ENCODE results near the gene SLC15A4. TPM values are rescaled to one million over a fixed set of nuclear protein-coding genes. Genes with fewer than 3 reads are reported as not detected.

SLC15A4 gene
- total RNA-seq, 1 donor from 2014 or later: 11.9 TPM

DNA sequence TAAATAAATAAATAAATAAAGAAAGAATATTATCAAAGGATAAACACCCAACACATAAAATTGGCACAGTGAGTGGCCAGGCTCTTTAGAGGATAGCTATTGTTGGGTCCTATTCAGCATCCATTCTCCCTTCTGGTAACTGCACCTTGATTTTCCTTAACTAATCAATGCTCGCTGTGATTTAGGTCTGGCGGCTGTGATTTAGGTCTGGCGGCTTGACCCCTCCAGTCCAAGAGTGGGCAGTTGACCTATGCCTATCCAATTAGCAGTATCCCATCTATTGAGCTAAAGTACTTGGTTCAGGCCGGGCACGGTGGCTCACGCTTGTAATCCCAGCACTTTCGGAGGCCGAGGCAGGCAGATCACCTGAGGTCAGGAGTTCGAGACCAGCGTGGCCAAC, 9.7 kb upstream of the SLC15A4 start:
- Histone ChIP-seq H3K4me3 (ENCODE audit: insufficient read depth, low read depth, low read length) (no peak overlapping the region), H3K4me1 (ENCODE audit: insufficient read depth, low read length) (no peaks in the 10 kb centered on the region), H2AFZ (ENCODE audit: low read depth, low read length) (no peak overlapping the region), H3K36me3 (ENCODE audit: insufficient read depth, low read length) (no peaks in the 10 kb centered on the region), H3K27me3 (ENCODE audit: insufficient read depth, low read length) (no peaks in the 10 kb centered on the region), H4K20me1 (ENCODE audit: insufficient read depth, low read length) (no peaks in the 10 kb centered on the region), H3K79me2 (ENCODE audit: insufficient read depth, low read length) (no peaks in the 10 kb centered on the region), H3K4me2 (ENCODE audit: low read length) (no peak overlapping the region), H3K9ac (ENCODE audit: low read length) (no peak overlapping the region), H3K9me3 (ENCODE audit: insufficient read depth, low read depth, low read length) (no peaks in the 10 kb centered on the region), H3K27ac (ENCODE audit: low read depth, low read length) (no peak overlapping the region)
- Mint-ChIP-seq H3K9me3 (ENCODE audit: unreplicated experiment) (peaks cover 5% of the 10 kb centered on the region), H3K4me3 (ENCODE audit: unreplicated experiment) (no peak overlapping the region), H3K36me3 (ENCODE audit: low read depth, unreplicated experiment) (no peaks in the 10 kb centered on the region), H3K4me1 (ENCODE audit: low read depth, unreplicated experiment) (no peaks in the 10 kb centered on the region), H3K27me3 (ENCODE audit: low read depth, unreplicated experiment) (no peaks in the 10 kb centered on the region), H3K27ac (ENCODE audit: unreplicated experiment) (no peak overlapping the region)
- no peak for TF ChIP-seq EZH2 (IDR thresholded peaks at IDR 0.05; ENCODE audit: insufficient read depth, low read length)
- TF ChIP-seq, protein P1, sequence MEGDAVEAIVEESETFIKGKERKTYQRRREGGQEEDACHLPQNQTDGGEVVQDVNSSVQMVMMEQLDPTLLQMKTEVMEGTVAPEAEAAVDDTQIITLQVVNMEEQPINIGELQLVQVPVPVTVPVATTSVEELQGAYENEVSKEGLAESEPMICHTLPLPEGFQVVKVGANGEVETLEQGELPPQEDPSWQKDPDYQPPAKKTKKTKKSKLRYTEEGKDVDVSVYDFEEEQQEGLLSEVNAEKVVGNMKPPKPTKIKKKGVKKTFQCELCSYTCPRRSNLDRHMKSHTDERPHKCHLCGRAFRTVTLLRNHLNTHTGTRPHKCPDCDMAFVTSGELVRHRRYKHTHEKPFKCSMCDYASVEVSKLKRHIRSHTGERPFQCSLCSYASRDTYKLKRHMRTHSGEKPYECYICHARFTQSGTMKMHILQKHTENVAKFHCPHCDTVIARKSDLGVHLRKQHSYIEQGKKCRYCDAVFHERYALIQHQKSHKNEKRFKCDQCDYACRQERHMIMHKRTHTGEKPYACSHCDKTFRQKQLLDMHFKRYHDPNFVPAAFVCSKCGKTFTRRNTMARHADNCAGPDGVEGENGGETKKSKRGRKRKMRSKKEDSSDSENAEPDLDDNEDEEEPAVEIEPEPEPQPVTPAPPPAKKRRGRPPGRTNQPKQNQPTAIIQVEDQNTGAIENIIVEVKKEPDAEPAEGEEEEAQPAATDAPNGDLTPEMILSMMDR (IDR thresholded peaks at IDR 0.05; ENCODE audit: insufficient read depth, low read depth, low read length): no peak
- DNase-seq (ENCODE audit: low read depth) (no peak), FAIRE-seq (no peak)

GRCh38 chr12:128830505-128830893, 6.7 kb upstream of the SLC15A4 start:
- H3K4me1 Mint-ChIP-seq (ENCODE audit: low read depth, unreplicated experiment): no peaks in the 10 kb centered on the region
- Histone ChIP-seq H3K9me3 (ENCODE audit: insufficient read depth, low read depth, low read length) (no peaks in the 10 kb centered on the region), H3K36me3 (ENCODE audit: insufficient read depth, low read length) (no peaks in the 10 kb centered on the region), H3K4me3 (ENCODE audit: insufficient read depth, low read depth, low read length) (no peak overlapping the region), H3K79me2 (ENCODE audit: insufficient read depth, low read length) (no peaks in the 10 kb centered on the region), H3K4me1 (ENCODE audit: insufficient read depth, low read length) (no peaks in the 10 kb centered on the region), H3K4me2 (ENCODE audit: low read length) (no peak overlapping the region), H2AFZ (ENCODE audit: low read depth, low read length) (no peak overlapping the region), H3K27ac (ENCODE audit: low read depth, low read length) (no peak overlapping the region), H3K9ac (ENCODE audit: low read length) (no peak overlapping the region), H4K20me1 (ENCODE audit: insufficient read depth, low read length) (no peaks in the 10 kb centered on the region), H3K27me3 (ENCODE audit: insufficient read depth, low read length) (no peaks in the 10 kb centered on the region)
- H3K36me3 Mint-ChIP-seq (ENCODE audit: low read depth, unreplicated experiment): no peaks in the 10 kb centered on the region
- TF ChIP-seq EZH2 (IDR thresholded peaks at IDR 0.05; ENCODE audit: insufficient read depth, low read length): no peak
- TF ChIP-seq, protein P1 (IDR thresholded peaks at IDR 0.05; ENCODE audit: insufficient read depth, low read depth, low read length): no peak
- peaks cover 11% of the 10 kb centered on the region for H3K9me3 Mint-ChIP-seq (ENCODE audit: unreplicated experiment)
- no peak overlapping the region for H3K27ac Mint-ChIP-seq (ENCODE audit: unreplicated experiment)
- H3K4me3 Mint-ChIP-seq (ENCODE audit: unreplicated experiment): no peak overlapping the region
- DNase-seq (ENCODE audit: low read depth): no peak
- FAIRE-seq: no peak
- no peaks in the 10 kb centered on the region for H3K27me3 Mint-ChIP-seq (ENCODE audit: low read depth, unreplicated experiment)

DNA sequence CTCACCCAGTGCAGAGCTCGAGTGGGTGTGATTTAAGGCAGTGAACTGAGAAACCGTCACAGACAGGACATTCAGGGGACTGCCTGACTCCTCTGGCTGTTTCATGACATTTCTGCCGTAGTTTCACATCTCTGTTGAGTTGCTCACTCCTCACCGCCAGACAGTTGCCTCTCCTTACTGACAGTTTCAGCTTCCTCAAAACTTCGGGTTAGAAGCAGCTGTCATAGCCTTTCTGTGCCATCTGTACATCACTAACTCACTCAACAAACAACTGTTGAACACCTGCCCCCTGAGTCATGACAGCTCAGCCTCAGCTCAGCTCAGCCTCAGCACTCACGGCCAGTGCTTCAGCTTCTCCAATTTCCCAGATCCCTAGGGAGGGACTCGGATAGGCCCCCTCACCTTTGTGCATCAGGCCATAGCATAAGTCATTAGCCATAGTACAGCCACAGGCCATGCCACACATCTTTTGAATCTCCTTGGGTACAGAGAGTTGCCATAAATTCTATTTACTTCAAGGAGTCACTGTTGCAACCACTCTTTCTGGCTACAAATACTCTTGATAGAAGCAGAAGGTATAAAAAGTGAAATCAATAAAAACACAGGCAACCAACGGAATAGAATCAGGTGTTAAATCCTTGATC, 6.2 kb upstream of the SLC15A4 start:
- H3K27me3 ChIP-seq (ENCODE audit: insufficient read depth, low read length): no peaks in the 10 kb centered on the region
- Mint-ChIP-seq H3K27me3 (ENCODE audit: low read depth, unreplicated experiment) (no peaks in the 10 kb centered on the region), H3K9me3 (ENCODE audit: unreplicated experiment) (peaks cover 6% of the 10 kb centered on the region), H3K27ac (ENCODE audit: unreplicated experiment) (no peak overlapping the region), H3K4me1 (ENCODE audit: low read depth, unreplicated experiment) (no peaks in the 10 kb centered on the region), H3K36me3 (ENCODE audit: low read depth, unreplicated experiment) (no peaks in the 10 kb centered on the region), H3K4me3 (ENCODE audit: unreplicated experiment) (no peak overlapping the region)
- FAIRE-seq: no peak
- no peak overlapping the region for H2AFZ ChIP-seq (ENCODE audit: low read depth, low read length)
- no peak overlapping the region for H3K4me2 ChIP-seq (ENCODE audit: low read length)
- no peaks in the 10 kb centered on the region for H4K20me1 ChIP-seq (ENCODE audit: insufficient read depth, low read length)
- no peak for TF ChIP-seq EZH2 (IDR thresholded peaks at IDR 0.05; ENCODE audit: insufficient read depth, low read length)
- TF ChIP-seq, protein P1 (IDR thresholded peaks at IDR 0.05; ENCODE audit: insufficient read depth, low read depth, low read length): no peak
- H3K9me3 ChIP-seq (ENCODE audit: insufficient read depth, low read depth, low read length): no peaks in the 10 kb centered on the region
- no peaks in the 10 kb centered on the region for H3K79me2 ChIP-seq (ENCODE audit: insufficient read depth, low read length)
- no peaks in the 10 kb centered on the region for H3K36me3 ChIP-seq (ENCODE audit: insufficient read depth, low read length)
- no peaks in the 10 kb centered on the region for H3K4me1 ChIP-seq (ENCODE audit: insufficient read depth, low read length)
- DNase-seq (ENCODE audit: low read depth): no peak
- H3K4me3 ChIP-seq (ENCODE audit: insufficient read depth, low read depth, low read length): no peak overlapping the region
- no peak overlapping the region for H3K9ac ChIP-seq (ENCODE audit: low read length)
- no peak overlapping the region for H3K27ac ChIP-seq (ENCODE audit: low read depth, low read length)

Measured in astrocyte (in vitro differentiated cells and primary cell).